ENCODE results near the gene CCT8.

The CCT8 gene

DNA sequence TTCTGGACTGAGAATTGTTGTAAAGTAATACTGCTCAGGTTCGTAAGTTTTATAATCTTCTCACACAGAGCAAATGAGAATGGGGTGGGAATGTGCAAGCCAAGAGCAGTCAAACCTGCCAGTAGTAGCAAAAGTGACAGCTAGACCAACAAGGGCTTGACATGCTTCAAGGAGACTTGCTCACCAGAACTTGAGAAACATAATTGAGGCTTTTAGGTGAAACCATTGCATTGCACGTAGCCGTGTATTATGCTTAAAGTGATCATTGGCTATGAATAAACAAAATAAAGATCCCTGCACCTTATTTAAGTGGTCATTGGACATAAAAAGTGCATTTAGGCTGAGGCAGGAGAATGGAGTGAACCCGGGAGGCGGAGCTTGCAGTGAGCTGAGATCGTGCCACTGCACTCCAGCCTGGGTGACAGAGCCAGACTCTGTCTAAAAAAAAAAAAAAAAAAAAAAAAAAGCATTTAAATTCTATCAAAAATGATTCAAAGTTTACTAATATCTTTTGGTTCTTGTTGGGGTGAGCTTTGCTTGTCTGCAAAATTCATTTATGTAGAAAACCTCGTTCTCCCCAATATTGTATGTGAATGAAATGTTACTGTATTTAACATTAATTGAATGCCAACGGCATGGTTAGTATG, 11.8 kb upstream of the CCT8 start:
- no peak overlapping the region for H3K4me3 ChIP-seq (replicated peaks; ENCODE audit: low read depth, low read length)

GRCh38 chr21:29084372-29084771, 10.9 kb upstream of the CCT8 start:
- no peak for TF ChIP-seq CTCF (IDR thresholded peaks at IDR 0.05; ENCODE audit: low read length, missing control alignments)
- no peak overlapping the region for H3K4me3 ChIP-seq (replicated peaks; ENCODE audit: low read depth, low read length)
- DNase-seq (ENCODE audit: low read depth): no peak

More for the DNA sequence above, 11.8 kb upstream of the CCT8 start:
- DNase-seq (ENCODE audit: low read depth): no peak
- no peak for TF ChIP-seq CTCF (IDR thresholded peaks at IDR 0.05; ENCODE audit: low read length, missing control alignments)

DNA sequence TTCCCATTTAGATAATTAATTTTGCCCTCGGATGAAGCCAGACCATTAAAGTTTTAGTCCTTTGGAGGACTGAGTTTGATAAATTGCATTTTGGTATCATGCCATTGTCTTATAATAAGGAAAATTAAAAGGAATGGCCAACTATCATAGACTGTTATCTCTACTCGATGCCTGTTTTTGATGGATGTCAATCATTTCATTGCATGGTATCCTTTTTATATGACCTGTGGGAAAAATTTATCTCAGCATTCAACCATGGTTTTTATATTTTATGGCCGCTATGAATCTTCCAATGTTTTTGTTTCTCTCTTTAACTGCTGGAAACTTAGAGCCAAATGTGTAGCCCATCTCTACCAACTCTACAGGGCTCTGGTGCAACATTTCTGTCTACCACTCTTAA, 9.9 kb upstream of the CCT8 start:
- no peak for TF ChIP-seq CTCF (IDR thresholded peaks at IDR 0.05; ENCODE audit: low read length, missing control alignments)

DNA sequence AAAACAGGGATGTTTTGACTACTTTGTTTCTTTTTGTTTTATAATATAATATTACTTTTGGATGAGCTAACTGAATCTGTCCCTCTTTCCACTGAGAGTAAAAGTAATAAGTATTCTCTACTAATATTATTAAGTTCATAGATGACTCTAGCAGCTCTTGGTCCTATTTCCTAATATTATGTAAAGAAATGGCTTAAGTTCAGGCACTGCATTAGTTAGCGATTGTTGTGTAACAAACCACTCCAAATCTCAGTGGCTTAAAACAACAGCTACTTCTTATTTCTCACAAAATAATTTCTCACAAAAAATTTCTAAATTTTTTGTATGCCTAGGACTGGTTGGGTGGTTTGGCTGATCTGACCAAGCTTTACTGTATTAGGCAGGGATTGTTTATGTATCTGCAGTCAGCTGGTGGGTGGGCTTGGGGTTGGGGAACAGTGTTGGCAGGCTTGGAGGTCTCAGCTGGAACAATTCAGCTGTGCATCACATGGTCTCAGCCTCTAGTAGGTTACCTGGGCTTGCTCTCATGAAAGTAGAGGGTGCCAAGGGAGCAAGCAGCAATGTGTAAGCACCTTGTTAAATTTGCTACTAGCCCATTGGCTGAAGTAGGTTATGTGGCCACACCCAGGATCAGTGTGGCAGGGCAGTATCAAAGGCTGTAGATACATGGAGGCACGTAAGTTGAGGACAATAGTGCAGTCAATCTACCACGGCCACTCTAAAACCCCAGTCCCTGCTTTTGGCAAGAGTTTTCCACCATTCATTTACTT, 8.8 kb upstream of the CCT8 start:
- no peak for DNase-seq (ENCODE audit: low read depth)
- no peak for TF ChIP-seq CTCF (IDR thresholded peaks at IDR 0.05; ENCODE audit: low read length, missing control alignments)
- H3K4me3 ChIP-seq (replicated peaks; ENCODE audit: low read depth, low read length): no peak overlapping the region

More for the DNA sequence above, 9.9 kb upstream of the CCT8 start:
- DNase-seq (ENCODE audit: low read depth): no peak
- no peak overlapping the region for H3K4me3 ChIP-seq (replicated peaks; ENCODE audit: low read depth, low read length)

DNA sequence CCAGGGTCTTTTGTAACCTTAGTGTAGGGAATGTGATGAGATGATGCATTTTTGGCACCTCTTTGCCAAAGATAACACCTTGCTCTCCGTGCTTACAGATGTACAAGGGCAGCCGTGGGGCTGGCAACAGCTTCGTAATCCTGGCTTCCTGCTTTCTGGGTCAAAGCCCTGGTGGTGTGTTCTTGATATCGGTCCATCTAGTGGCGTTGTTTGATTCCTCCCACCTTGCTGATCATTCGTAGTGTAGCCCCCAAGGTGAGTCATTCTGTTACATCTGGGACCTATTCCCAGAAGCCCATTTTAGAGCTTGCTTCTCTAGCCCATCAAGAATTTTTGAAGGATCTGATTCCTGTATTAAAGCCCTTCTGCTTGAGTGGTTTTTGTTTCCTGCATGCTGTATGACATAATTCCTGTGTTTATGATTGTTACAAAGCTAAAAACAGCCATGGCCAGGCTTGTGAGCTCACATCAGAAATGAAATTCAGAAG, 7.0 kb upstream of the CCT8 start:
- no peak for TF ChIP-seq CTCF (IDR thresholded peaks at IDR 0.05; ENCODE audit: low read length, missing control alignments)
- no peak overlapping the region for H3K4me3 ChIP-seq (replicated peaks; ENCODE audit: low read depth, low read length)
- no peak for DNase-seq (ENCODE audit: low read depth)

GRCh38 chr21:29078869-29079767, 5.7 kb upstream of the CCT8 start:
- no peak overlapping the region for H3K4me3 ChIP-seq (replicated peaks; ENCODE audit: low read depth, low read length)
- no peak for TF ChIP-seq CTCF (IDR thresholded peaks at IDR 0.05; ENCODE audit: low read length, missing control alignments)
- DNase-seq (ENCODE audit: low read depth): no peak
